NCI-H524 treated with DMSO at 0.1 percent for 48 hours (cell line): ENCODE measurements around the gene PNPLA7.
"Not testable (repeated sequence)": the region's sequence is repeated elsewhere in the genome, so short reads cannot be mapped to it uniquely, and the experiment has no call there.

Experiments
- DNase-seq: peaks from one replicate; lab custom pipeline; 2025; lab: John Stamatoyannopoulos, UW

Gene PNPLA7

DNA sequence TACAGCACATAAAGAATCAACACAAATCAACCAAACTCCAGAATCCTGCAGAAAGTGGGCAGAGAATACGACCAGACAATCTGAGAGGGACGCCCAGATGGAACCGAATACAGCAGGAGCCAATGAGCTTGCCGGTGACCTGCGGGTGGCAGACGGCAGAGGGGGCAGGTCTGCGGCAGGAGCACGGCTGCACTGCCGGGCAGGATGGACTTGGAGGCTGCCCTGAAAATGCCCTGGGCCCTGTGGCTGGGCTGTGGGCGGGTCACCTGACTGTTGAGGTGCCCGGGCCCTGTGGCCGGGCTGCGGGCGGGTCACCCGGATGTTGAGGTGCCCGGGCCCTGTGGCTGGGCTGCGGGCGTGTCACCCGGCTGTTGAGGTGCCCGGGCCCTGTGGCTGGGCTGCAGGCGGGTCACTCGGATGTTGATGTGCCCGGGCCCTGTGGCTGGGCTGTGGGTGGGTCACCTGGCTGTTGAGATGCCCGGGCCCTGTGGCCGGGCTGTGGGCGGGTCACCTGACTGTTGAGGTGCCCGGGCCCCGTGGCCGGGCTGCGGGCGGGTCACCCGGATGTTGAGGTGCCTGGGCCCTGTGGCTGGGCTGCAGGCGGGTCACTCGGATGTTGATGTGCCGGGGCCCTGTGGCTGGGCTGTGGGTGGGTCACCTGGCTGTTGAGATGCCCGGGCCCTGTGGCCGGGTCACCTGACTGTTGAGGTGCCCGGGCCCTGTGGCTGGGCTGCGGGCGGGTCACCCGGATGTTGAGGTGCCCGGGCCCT lies 36.2 kb downstream of the PNPLA7 start:
- DNase-seq: not testable (repeated sequence)

DNA sequence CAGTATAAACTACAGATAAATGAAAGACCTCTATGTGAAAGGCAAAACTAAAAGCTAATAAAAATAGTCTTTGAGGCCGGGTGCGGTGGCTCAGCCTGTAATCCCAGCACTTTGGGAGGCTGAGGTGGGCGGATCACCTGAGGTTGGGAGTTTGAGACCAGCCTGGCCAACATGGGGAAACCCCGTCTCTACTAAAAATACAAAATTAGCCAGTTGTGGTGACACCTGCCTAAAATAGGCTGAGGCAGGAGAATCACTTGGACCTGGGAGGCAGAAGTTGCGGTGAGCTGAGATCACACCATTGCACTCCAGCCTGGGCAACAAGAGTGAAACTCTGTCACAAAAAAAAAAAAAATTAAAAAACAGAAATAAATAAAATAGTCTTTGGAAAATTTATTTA lies 37.1 kb downstream of the PNPLA7 start:
- DNase-seq: not testable (repeated sequence)

DNA sequence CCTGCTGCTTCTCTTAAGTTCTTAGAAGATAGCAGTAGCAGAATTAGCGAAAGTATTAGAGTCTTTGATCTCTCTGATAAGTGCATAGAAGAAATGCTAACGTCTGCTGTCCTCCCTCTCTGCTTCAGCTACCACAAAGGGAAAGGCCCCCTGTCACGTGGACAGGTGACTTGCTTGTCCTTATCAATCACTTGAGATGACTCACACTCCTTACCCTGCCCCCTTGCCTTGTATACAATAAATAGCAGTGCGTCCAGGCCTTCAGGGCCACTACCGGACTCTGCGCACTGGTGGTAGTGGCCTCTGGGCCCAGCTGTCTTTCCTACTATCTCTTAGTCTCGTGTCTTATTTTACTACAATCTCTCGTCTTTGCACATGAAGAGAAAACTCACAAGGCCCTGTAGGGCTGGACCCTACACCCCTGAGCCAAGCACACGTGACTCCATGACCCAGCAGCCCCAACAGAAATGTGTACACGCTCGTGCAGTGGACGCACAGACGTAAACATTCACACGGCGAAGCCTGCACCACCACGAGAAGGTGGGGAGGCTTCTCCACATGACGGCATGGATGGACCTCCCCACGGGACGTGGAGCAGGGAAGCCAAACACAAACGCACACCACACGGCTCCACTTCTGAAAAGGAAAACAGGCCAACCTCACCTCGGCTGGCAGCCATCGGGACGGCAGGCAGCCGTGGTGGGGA lies 38.3 kb downstream of the PNPLA7 start:
- no peak for DNase-seq

DNA sequence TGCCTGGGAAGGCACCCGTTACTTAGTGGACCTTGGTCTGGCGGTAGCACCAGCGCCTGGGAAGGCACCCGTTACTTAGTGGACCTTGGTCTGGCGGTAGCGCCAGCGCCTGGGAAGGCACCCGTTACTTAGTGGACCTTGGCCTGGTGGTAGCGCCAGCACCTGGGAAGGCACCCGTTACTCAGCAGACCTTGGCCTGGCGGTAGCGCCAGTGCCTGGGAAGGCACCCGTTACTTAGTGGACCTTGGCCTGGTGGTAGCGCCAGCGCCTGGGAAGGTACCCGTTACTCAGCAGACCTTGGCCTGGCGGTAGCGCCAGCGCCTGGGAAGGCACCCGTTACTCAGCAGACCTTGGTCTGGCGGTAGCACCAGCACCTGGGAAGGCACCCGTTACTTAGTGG lies 39.1 kb downstream of the PNPLA7 start:
- DNase-seq: not testable (repeated sequence)

DNA sequence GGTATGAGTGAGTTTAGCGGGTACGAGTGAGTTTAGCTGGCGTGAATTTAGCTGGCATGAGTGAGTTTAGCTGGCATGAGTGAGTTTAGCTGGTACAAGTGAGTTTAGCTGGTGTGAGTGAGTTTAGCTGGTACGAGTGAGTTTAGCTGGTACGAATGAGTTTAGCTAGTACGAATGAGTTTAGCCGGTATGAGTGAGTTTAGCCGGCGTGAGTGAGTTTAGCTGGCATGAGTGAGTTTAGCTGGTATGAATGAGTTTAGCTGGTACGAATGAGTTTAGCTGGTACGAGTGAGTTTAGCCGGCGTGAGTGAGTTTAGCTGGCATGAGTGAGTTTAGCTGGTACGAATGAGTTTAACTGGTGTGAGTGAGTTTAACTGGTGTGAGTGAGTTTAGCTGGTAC lies 41.0 kb downstream of the PNPLA7 start:
- DNase-seq: no peak

DNA sequence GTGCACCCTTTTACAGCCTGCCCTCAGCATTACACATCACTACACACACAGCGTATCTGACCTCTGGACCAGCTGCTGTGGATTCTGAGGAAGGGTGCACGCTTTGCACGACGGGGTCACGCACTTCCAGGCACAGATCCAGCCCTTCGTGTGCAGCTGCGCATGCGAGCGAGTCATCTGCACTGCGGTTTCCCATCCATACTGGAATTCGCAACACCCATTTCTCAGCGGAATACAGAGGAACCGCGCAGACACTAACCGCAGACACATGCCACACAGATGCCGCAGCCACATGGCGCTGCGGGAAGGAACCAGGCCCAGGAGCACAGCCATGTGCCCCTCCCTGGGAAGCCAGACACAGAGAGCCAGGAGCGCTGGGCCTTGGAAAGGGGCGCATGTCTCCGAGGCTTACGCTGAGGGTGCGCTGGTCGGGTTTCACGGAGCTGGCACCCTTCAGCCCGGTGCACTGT lies 43.5 kb downstream of the PNPLA7 start:
- DNase-seq: no peak

DNA sequence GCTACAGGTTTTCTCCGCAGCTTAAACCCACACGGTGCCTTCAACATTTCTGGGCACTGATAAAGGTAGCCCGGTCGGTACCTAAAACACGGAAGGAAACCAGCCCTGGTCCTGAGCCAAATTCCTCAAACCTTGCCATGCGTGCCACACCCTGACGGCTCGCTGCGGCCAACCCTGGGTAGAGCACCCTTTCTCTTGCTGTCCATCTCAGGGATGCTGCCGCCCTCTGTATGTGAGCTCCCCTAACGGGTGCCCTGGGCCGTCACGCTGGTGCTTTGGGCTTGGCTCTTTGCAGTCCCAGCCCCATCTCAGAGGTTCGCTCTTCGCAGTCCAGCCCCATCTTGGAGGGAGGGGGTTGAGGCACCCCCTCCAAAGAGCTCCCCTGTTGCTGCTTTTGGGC lies 43.9 kb downstream of the PNPLA7 start:
- DNase-seq: no peak

DNA sequence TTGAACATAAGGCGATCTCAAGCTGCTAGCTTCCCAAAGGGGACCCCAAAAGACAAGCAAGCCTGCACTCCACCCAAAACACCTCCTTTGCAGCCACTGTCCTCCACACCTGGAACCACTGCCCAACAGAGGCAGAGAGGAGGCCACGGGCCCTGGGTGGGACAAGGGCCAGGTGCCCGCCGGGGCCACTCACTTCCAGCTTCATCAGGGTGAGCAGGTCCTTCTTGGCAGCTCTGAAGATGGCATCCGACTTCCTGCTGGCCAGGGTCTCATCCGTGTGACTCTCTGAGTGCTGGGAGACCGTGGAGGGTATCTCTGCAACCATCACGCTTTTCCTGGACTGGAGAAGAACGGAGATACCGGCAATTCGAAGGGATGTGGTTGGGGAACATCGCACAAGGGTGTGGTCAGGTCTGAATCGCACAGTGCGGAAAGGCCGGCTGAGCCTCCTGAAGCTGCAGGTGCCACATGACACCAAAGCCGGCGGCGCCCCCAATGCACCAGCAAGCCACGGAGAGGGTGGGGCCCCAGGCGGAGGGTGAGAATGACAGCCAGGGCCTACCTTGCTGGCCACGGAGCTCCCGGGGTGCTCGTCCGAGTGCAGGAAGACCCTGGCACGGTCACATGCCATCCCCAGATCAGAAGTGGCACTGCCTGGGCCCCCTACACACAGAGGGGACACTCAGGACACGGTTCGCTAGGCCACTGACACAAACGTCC lies 44.6 kb downstream of the PNPLA7 start:
- no peak for DNase-seq

DNA sequence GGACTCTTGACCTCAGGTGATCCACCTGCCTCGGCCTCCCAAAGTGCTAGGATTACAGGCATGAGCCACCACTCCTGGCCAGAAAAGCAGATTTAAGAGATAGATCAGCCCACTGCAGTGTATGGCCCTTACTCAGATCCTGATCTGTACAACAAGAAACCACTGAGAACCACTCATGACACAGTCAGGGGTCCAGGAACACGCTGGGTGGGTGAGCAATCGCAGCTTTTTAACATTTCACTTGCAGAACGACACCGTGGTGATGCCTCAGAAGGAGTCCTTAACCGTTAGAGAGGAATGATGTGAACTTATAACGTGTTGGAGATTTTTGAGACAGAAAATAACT lies 45.8 kb downstream of the PNPLA7 start:
- DNase-seq: no peak

DNA sequence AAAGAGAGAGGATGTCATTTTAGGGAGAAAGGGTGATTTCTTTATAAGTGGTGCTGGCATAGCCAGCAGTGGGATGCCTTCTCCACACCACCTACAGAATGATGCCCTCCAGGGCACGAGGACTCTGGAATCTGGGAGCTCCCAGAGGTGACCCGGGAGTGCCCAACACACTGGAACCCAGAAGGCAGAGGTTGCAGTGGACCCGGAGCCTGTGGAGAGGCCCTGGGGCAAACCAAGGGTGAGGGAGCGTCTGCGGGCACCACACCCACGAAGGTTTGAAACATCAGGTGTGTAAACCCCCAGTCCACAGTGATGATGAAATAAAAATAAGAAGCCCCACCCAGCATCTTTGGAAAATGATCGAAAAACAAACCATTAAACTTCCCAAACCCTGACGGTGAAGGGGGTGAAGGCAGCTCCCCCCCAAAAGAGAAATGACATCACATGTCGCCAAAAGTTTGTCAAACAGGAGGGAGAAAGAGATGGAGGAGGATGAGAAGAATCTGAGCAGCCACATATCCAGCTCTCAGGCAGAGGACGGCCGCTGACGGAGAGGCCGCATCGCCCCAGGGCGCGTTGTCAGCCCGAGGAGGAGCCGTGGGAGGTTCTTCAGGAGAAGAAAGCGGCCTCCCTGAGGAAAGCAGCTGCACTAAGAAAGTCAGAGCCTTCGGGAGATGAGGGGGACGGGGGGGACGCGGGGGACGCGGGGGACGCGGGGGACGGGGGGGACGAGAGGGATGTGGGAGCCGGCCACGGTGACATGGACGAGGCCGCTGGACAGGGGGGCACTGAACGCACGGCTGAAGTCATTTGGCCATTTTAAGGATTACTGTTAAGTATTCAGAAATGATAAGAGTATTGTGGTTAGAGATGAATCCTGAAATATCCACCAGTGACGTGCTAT lies 47.9 kb downstream of the PNPLA7 start:
- no peak for DNase-seq

DNA sequence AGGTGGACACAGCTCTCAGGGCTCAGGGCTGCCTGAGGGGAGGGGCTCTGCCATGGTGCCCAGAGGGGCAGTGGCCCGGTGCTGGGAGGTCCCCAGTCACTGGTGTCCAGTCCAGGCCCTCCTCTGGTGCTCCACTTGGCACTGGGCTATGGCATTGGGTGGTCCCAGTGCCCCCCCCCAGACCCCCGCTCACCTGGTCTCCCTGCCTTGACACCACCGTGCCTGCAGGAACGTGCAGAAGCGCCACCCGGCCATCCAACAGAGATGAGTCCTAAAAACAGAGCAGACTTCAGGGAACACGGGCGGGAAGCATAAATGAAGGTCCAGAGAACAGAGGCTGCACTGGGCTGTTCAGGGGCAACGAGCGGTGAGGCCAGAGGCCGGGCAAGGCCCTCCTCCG lies 48.7 kb downstream of the PNPLA7 start:
- DNase-seq: no peak

DNA sequence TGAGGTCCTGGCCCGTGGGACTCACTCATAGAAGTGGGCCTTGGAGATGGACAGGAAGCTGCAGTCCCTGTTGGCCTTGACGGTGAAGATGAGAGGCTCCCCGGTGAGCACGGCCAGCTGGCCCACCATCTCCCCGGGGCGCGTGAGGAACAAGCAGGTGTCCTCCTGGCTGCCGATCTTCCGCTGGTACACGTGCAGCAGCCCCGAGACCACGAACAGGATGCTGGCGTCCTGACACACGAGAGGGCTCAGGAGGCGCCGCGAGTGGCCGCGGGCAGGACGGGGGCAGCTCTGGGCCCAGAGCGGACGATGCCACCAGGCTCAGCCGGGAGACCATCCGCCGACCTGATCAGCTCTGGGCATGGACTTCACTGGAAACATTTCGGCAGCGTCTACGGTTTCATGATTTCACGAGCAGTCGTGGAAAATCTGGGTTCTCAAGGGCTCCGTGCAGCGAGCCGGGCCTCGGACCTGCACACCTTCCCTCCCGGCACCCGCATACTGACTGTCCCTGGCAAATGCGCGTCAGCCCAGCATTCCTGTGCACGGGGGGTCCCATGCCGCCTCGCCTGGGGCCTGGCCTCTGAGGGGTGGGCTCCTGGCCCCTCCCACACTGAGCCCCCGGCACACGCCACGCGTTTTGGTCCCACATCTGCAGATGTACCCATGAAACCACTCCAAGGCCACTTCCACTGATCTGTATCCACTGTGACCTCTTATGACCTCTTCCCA lies 49.4 kb downstream of the PNPLA7 start:
- DNase-seq: no peak

DNA sequence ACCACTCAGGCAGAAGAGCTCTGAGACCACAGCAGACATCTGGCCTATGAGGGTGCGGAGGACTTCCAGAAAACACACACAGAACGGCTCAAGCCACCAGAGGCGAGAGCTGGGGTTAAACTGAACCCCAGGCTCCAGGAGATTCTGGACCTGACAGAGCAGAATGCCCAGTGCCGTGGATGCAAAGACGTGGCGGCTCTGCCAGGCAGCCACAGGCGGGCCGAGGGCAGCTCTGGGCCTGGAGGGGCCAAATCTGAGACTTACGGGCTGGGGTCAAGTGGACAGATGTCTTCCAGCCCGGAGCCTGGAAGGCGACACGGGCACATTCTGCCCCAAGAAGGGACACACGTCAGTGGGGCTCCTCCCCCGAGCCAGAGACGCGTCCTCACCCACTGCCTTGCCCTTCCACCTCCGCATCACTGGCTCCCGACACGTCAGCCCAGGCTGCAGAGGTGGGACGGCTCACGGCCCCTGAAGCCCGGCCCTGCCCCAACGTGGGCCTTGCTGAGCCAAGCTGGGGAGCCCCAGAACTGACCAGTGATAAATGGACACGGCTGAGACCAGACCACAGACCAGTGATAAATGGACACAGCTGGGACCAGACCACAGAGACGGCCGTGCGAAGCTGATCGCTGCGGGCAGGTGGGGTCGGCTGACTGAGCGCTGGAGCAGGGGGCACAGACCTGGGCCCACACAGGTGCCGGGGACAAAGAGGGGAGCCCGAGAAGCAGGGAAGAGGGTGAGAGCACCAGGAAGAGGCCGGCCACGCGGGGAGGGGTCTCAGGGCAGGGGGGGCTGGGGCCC lies 50.1 kb downstream of the PNPLA7 start:
- no peak for DNase-seq

DNA sequence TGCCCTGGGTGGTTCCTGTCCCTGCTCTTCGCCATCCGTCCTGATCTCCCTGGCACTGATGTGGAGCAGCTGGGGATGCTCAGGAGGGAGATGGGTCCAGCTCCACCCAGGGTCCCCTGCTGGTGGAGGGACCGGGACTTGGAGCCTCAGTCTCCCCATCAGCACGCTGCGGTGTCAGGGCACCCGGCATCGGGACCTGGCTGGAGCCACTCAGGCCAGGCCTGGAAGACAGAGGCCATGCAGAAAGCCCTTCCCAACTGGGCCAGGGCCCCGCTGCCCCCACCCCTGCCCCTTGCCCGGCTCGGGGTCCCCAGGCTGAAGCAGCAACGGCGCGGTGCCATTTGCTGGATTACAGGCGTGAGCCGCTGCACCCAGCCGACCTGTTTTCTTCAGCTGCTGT lies 50.8 kb downstream of the PNPLA7 start:
- no peak for DNase-seq

DNA sequence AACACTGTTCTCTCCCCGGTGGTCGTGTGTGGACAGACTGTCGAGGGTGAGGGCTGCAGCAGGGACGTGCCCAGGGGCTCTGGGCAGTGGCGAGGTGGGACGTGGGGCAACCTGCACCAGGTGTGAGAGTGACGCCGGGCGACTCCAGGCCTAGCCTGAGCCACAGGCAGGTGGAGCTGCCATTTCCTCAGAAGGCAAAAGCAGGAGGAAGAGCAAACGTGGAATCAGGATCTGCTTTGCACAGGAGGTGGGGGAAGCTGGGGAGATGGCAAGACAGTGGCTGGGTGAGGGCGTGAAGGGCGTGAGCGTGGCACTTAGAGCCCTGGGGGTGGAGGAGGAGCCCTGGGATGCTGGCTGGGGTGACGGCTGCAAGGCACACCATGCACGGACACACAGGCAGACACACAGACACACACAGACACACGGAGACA lies 51.5 kb downstream of the PNPLA7 start:
- no peak for DNase-seq

DNA sequence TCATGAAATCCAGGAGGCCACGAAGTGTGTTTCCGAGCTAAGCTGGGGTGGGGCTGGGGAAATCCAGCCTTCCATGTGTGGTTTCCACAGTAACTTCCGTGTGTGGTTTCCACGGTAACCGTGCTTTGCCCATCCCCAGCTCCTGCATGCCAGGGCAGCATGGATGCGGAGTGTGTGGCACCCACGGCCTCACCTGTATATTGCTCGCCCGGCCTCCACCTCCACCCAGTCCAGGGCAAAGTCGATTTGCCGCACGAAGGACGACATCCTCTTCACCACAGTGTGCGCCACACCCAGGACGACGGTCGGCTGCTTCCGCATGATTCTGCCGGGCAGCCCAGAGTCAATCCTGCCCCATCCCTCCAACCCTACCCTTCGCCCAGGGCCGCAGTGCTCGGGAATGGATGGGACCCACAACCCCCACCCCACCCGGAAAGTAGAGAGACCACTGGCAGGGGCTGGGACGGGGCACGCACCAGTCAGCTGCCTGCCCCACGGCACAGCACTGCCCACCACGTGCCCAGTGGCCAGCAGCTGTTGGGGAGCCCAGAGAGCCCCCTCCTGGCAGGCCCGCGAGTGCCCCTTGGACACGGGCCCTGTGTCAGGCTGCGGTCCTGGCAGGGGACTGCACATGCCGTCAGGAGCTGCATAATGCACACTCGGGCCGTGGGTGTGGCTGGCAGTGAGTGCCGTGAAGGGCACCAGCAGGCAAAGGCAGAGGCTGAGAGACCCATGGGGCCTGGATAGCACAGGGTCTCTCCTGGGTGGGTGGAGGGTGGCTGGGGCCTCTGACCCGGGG lies 52.1 kb downstream of the PNPLA7 start:
- no peak for DNase-seq

DNA sequence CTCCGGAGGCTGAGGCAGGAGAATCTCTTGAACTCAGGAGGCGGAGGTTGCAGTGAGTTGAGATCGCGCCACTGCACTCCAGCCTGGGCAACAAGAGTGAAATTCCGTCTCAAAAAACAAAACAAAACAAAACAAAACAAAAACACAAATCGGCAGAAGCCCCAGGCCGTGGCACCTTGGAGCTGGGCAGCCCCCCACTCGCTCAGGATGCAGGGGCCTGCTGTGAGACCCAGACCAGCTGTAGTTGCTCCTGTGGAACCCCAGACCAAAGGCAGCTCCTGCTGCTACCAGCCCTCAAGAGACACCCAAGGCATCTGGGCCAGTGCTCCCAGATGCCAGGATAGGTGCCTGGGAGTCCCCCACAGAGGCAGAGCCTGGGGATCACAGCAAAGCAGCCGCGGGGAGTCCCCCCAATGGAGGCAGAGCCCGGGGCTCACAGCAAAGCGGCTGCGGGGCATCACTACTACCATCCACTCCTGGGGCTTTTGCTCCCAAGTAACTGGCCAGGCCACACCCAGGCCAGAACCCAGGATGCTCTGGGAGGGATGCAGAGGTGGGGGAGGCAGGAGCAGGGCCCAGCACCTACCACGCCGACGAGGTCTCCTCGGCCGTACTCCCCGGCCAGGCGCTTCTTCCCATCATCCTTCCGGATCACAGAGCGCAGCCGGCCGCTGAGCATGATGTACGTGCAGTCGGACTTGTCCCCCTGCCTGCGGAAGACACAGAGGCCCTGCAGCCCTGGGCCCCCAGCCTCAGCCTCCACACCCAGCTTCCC lies 53.4 kb downstream of the PNPLA7 start:
- DNase-seq: no peak

DNA sequence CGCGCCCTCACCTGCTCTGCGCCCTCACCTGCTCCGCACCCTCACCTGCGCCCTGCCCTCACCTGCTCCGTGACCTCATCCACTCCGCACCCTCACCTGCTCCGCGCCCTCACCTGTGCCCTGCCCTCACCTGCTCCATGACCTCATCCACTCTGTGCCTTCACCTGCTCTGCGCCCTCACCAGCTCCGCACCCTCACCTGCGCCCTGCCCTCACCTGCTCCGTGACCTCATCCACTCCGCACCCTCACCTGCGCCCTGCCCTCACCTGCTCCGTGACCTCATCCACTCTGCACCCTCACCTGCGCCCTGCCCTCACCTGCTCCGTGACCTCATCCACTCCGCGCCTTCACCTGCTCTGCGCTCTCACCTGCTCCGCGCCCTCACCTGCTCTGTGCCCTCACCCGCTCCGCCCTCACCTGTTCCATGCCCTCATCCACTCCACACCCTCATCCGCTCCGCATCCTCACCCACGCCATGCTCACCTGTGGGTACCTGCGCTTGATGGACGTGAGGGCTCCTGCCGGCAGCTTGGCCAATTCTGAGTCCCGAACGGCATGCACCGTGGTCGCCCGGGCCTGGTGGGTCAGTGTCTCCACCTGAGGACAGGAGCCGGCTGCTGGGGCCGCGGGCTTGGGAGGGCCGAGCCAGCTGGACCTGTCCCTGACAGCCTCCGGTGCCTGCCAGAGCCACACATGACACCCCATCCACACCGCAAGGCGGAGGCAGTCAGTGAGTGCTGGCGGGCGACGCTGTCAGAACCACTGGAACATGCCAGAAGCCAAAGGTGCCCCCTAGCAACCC lies 55.5 kb downstream of the PNPLA7 start:
- no peak for DNase-seq
